ENCODE results near the gene MEI4.
"Not testable (repeated sequence)": the region's sequence is repeated elsewhere in the genome, so short reads cannot be mapped to it uniquely, and the experiment has no call there.

Gene MEI4

GRCh38 chr6:77829736-77830135 lies 176.9 kb downstream of the MEI4 start:
- Histone ChIP-seq H4K8ac (ENCODE audit: low read length) (no peak overlapping the region), H3K27ac (ENCODE audit: low read length, poor library complexity, severe bottlenecking) (no peak overlapping the region), H2BK15ac (ENCODE audit: low read depth, poor library complexity, severe bottlenecking) (no peak overlapping the region), H2AK5ac (ENCODE audit: low read length, severe bottlenecking) (no peak overlapping the region), H2BK12ac (ENCODE audit: low read length in 2 of 2) (no peak overlapping the region), H3K4me2 (ENCODE audit: low read length, poor library complexity, severe bottlenecking) (no peak overlapping the region), H3K14ac (ENCODE audit: low read length in 2 of 2) (no peak overlapping the region), H3K79me1 (replicated peaks; ENCODE audit: low read length, poor library complexity, severe bottlenecking) (no peaks in the 10 kb centered on the region), H2BK120ac (ENCODE audit: low read depth, low read length) (no peak overlapping the region), H4K91ac (ENCODE audit: low read length) (no peak overlapping the region), H2AFZ (ENCODE audit: low read depth, low read length) (no peak overlapping the region), H2BK5ac (ENCODE audit: low read depth, low read length, poor library complexity, severe bottlenecking) (no peak overlapping the region), H3K27me3 (ENCODE audit: control insufficient read depth in 1 of 2, insufficient read depth in 1 of 2, low read length in 2 of 2) (no peaks in the 10 kb centered on the region), H3K9me3 (ENCODE audit: control insufficient read depth, low read length) (no peaks in the 10 kb centered on the region), H3K4ac (ENCODE audit: low read depth in 1 of 2, low read length in 2 of 2) (no peak overlapping the region), H3K9ac (ENCODE audit: low read length) (no peak overlapping the region), H3K36me3 (ENCODE audit: control insufficient read depth in 1 of 2, insufficient read depth in 2 of 2, low read depth in 1 of 2, low read length in 2 of 2) (no peaks in the 10 kb centered on the region), H3K4me3 (ENCODE audit: insufficient read depth in 1 of 2, low read depth in 1 of 2, low read length in 2 of 2) (no peak overlapping the region), H3K18ac (ENCODE audit: low read depth in 1 of 2, low read length in 2 of 2) (no peak overlapping the region), H3K4me1 (ENCODE audit: control insufficient read depth, insufficient read depth, low read depth, low read length) (no peaks in the 10 kb centered on the region), H3K23ac (ENCODE audit: low read length in 2 of 2) (no peak overlapping the region)
- no peak for DNase-seq

- not testable (repeated sequence) for H2AK5ac ChIP-seq (ENCODE audit: low read length, severe bottlenecking); H3K4me2 ChIP-seq (ENCODE audit: low read length, poor library complexity, severe bottlenecking); H3K4ac ChIP-seq (ENCODE audit: low read depth in 1 of 2, low read length in 2 of 2); H3K9ac ChIP-seq (ENCODE audit: low read length); H3K14ac ChIP-seq (ENCODE audit: low read length in 2 of 2); H3K27ac ChIP-seq (ENCODE audit: low read length, poor library complexity, severe bottlenecking); H3K18ac ChIP-seq (ENCODE audit: low read depth in 1 of 2, low read length in 2 of 2); H2BK5ac ChIP-seq (ENCODE audit: low read depth, low read length, poor library complexity, severe bottlenecking); DNase-seq; H3K36me3 ChIP-seq (ENCODE audit: control insufficient read depth in 1 of 2, insufficient read depth in 2 of 2, low read depth in 1 of 2, low read length in 2 of 2); H2BK12ac ChIP-seq (ENCODE audit: low read length in 2 of 2); H3K4me3 ChIP-seq (ENCODE audit: insufficient read depth in 1 of 2, low read depth in 1 of 2, low read length in 2 of 2); H2AFZ ChIP-seq (ENCODE audit: low read depth, low read length); H4K8ac ChIP-seq (ENCODE audit: low read length); H3K9me3 ChIP-seq (ENCODE audit: control insufficient read depth, low read length); H3K4me1 ChIP-seq (ENCODE audit: control insufficient read depth, insufficient read depth, low read depth, low read length); H4K91ac ChIP-seq (ENCODE audit: low read length); H2BK120ac ChIP-seq (ENCODE audit: low read depth, low read length); H3K27me3 ChIP-seq (ENCODE audit: control insufficient read depth in 1 of 2, insufficient read depth in 1 of 2, low read length in 2 of 2); H3K23ac ChIP-seq (ENCODE audit: low read length in 2 of 2); H3K79me1 ChIP-seq (replicated peaks; ENCODE audit: low read length, poor library complexity, severe bottlenecking); H2BK15ac ChIP-seq (ENCODE audit: low read depth, poor library complexity, severe bottlenecking)
- 92% methylated on average over 2 of the region's 2 CpGs for WGBS
Observed at GRCh38 chr6:77833749-77834148, 180.9 kb downstream of the MEI4 start.

- Histone ChIP-seq H4K91ac (ENCODE audit: low read length) (no peak overlapping the region), H3K27ac (ENCODE audit: low read length, poor library complexity, severe bottlenecking) (no peak overlapping the region), H2BK15ac (ENCODE audit: low read depth, poor library complexity, severe bottlenecking) (no peak overlapping the region), H2BK120ac (ENCODE audit: low read depth, low read length) (no peak overlapping the region), H2AFZ (ENCODE audit: low read depth, low read length) (no peak overlapping the region), H3K4me3 (ENCODE audit: insufficient read depth in 1 of 2, low read depth in 1 of 2, low read length in 2 of 2) (no peak overlapping the region), H2BK5ac (ENCODE audit: low read depth, low read length, poor library complexity, severe bottlenecking) (no peak overlapping the region), H3K79me1 (replicated peaks; ENCODE audit: low read length, poor library complexity, severe bottlenecking) (no peaks in the 10 kb centered on the region), H3K18ac (ENCODE audit: low read depth in 1 of 2, low read length in 2 of 2) (no peak overlapping the region), H2AK5ac (ENCODE audit: low read length, severe bottlenecking) (no peak overlapping the region), H3K4me1 (ENCODE audit: control insufficient read depth, insufficient read depth, low read depth, low read length) (no peaks in the 10 kb centered on the region), H2BK12ac (ENCODE audit: low read length in 2 of 2) (no peak overlapping the region), H3K36me3 (ENCODE audit: control insufficient read depth in 1 of 2, insufficient read depth in 2 of 2, low read depth in 1 of 2, low read length in 2 of 2) (no peaks in the 10 kb centered on the region), H3K9me3 (ENCODE audit: control insufficient read depth, low read length) (no peaks in the 10 kb centered on the region), H3K23ac (ENCODE audit: low read length in 2 of 2) (no peak overlapping the region), H3K4ac (ENCODE audit: low read depth in 1 of 2, low read length in 2 of 2) (no peak overlapping the region), H3K4me2 (ENCODE audit: low read length, poor library complexity, severe bottlenecking) (no peak overlapping the region), H3K14ac (ENCODE audit: low read length in 2 of 2) (no peak overlapping the region), H4K8ac (ENCODE audit: low read length) (no peak overlapping the region), H3K9ac (ENCODE audit: low read length) (no peak overlapping the region), H3K27me3 (ENCODE audit: control insufficient read depth in 1 of 2, insufficient read depth in 1 of 2, low read length in 2 of 2) (no peaks in the 10 kb centered on the region)
- no peak for DNase-seq
- WGBS, result 54% methylated on average over 3 of the region's 4 CpGs
Observed at GRCh38 chr6:77834591-77834996, 181.8 kb downstream of the MEI4 start.

GRCh38 chr6:77837034-77837784 lies 184.4 kb downstream of the MEI4 start:
- Histone ChIP-seq H3K23ac (ENCODE audit: low read length in 2 of 2) (no peak overlapping the region), H3K9ac (ENCODE audit: low read length) (no peak overlapping the region), H2AFZ (ENCODE audit: low read depth, low read length) (no peak overlapping the region), H2AK5ac (ENCODE audit: low read length, severe bottlenecking) (no peak overlapping the region), H2BK120ac (ENCODE audit: low read depth, low read length) (no peak overlapping the region), H3K79me1 (replicated peaks; ENCODE audit: low read length, poor library complexity, severe bottlenecking) (no peaks in the 10 kb centered on the region), H4K8ac (ENCODE audit: low read length) (no peak overlapping the region), H3K4me1 (ENCODE audit: control insufficient read depth, insufficient read depth, low read depth, low read length) (no peaks in the 10 kb centered on the region), H3K14ac (ENCODE audit: low read length in 2 of 2) (no peak overlapping the region), H2BK12ac (ENCODE audit: low read length in 2 of 2) (no peak overlapping the region), H2BK5ac (ENCODE audit: low read depth, low read length, poor library complexity, severe bottlenecking) (no peak overlapping the region), H3K18ac (ENCODE audit: low read depth in 1 of 2, low read length in 2 of 2) (no peak overlapping the region), H3K27me3 (ENCODE audit: control insufficient read depth in 1 of 2, insufficient read depth in 1 of 2, low read length in 2 of 2) (no peaks in the 10 kb centered on the region), H4K91ac (ENCODE audit: low read length) (no peak overlapping the region), H2BK15ac (ENCODE audit: low read depth, poor library complexity, severe bottlenecking) (no peak overlapping the region), H3K4ac (ENCODE audit: low read depth in 1 of 2, low read length in 2 of 2) (no peak overlapping the region), H3K4me2 (ENCODE audit: low read length, poor library complexity, severe bottlenecking) (no peak overlapping the region), H3K36me3 (ENCODE audit: control insufficient read depth in 1 of 2, insufficient read depth in 2 of 2, low read depth in 1 of 2, low read length in 2 of 2) (no peaks in the 10 kb centered on the region), H3K4me3 (ENCODE audit: insufficient read depth in 1 of 2, low read depth in 1 of 2, low read length in 2 of 2) (no peak overlapping the region), H3K9me3 (ENCODE audit: control insufficient read depth, low read length) (no peaks in the 10 kb centered on the region), H3K27ac (ENCODE audit: low read length, poor library complexity, severe bottlenecking) (no peak overlapping the region)
- 88% methylated on average over 1 of the region's 3 CpGs for WGBS
- DNase-seq, result no peak

Measured in mesenchymal stem cell (in vitro differentiated cells and primary cell).